PC-3 (cell line): ENCODE results near the gene PITHD1. TPM values are rescaled to one million over a fixed set of nuclear protein-coding genes. Genes with fewer than 3 reads are reported as not detected.
"Not testable (repeated sequence)": the region's sequence is repeated elsewhere in the genome, so short reads cannot be mapped to it uniquely, and the experiment has no call there.

Source experiments
- ATAC-seq: fragments of 200-7000 bp; cut with Tn5 transposase; 2 replicates; pipeline ENCODE4 v1.9.1; 2020; ENCODE audit warnings: mild to moderate bottlenecking, moderate library complexity
- Bru-seq: library from RNA; stranded (reverse); fragments of 400-500 nt; gene quantifications from one replicate; lab custom pipeline; 2021; lab: Mats Ljungman, UMichigan
- BruChase-seq, 2 experiments: library from RNA; stranded (reverse); fragments of 400-500 nt; gene quantifications; one replicate each; lab custom pipeline; 2021; lab: Mats Ljungman, UMichigan
- BruUV-seq: library from RNA; stranded (reverse); fragments of 400-500 nt; replicated peaks from 2 replicates; lab custom pipeline; 2021; lab: Mats Ljungman, UMichigan
- CTCF ChIA-PET: fragments of 300-600 bp; sonication (Branson Sonifier 250); formaldehyde crosslinking; loops from one replicate; lab custom pipeline; 2022; ENCODE audit warnings: antibody characterized with exemption; lab: Charles Lee
- POLR2A ChIA-PET: fragments of 300-600 bp; sonication (Branson Sonifier 250); formaldehyde crosslinking; loops from one replicate; lab custom pipeline; 2022; ENCODE audit warnings: antibody characterized with exemption; ENCODE audit not compliant: unreplicated experiment; lab: Charles Lee
- DNase-seq: peaks from one replicate; pipeline ENCODE4 v3.0.0-alpha.2; 2015
- H2AFZ ChIP-seq: fragments of 300-600 bp; sonication (generic); 2 replicates; pipeline ENCODE4 v1.6.0; 2016; ENCODE audit warnings: antibody characterized with exemption, low read length
- H3F3A ChIP-seq: fragments of 300-600 bp; sonication (generic); one replicate; pipeline ENCODE4 v1.6.0; 2017; ENCODE audit warnings: antibody characterized with exemption, low read length, control low read depth, mild to moderate bottlenecking; ENCODE audit not compliant: unreplicated experiment
- H3K27ac ChIP-seq: fragments of 300-600 bp; sonication (generic); 2 replicates; pipeline ENCODE4 v1.5.1; 2016; ENCODE audit warnings: mild to moderate bottlenecking, low read length
- H3K27me3 ChIP-seq: fragments of 300-600 bp; sonication (generic); 2 replicates; pipeline ENCODE4 v1.6.1; 2016; ENCODE audit warnings: low read length, mixed read lengths
- H3K36me3 ChIP-seq: fragments of 300-600 bp; sonication (generic); 2 replicates; pipeline ENCODE4 v1.6.1; 2016; ENCODE audit warnings: low read depth, mixed run types, low read length, mixed read lengths
- H3K4me1 ChIP-seq: fragments of 300-600 bp; sonication (generic); 2 replicates; pipeline ENCODE4 v1.5.1; 2016; ENCODE audit warnings: low read length; ENCODE audit not compliant: insufficient read depth
- H3K4me2 ChIP-seq: fragments of 300-600 bp; sonication (generic); 2 replicates; pipeline ENCODE4 v1.6.0; 2016; ENCODE audit warnings: low read length
- H3K4me3 ChIP-seq: fragments of 300-600 bp; sonication (generic); 2 replicates; pipeline ENCODE4 v1.5.1; 2016; ENCODE audit warnings: mild to moderate bottlenecking, low read length, mixed read lengths
- H3K79me2 ChIP-seq: fragments of 300-600 bp; sonication (generic); 2 replicates; pipeline ENCODE4 v1.6.1; 2017; ENCODE audit warnings: low read length, mixed read lengths
- H3K9ac ChIP-seq: fragments of 300-600 bp; sonication (generic); 2 replicates; pipeline ENCODE4 v1.6.0; 2016; ENCODE audit warnings: mild to moderate bottlenecking, low read length
- H3K9me2 ChIP-seq: fragments of 300-600 bp; sonication (generic); replicated peaks from 2 replicates; pipeline ENCODE4 v1.6.1; 2016; ENCODE audit warnings: mixed run types, low read length, mixed read lengths
- H3K9me3 ChIP-seq: fragments of 300-600 bp; sonication (generic); 2 replicates; pipeline ENCODE4 v1.6.1; 2016; ENCODE audit warnings: low read length, mixed read lengths
- H4K20me1 ChIP-seq: fragments of 300-600 bp; sonication (generic); 2 replicates; pipeline ENCODE4 v1.6.1; 2016; ENCODE audit warnings: low read length, mixed read lengths
- CTCF ChIP-seq: fragments of 300-600 bp; sonication (generic); conservative IDR thresholded peaks from 2 replicates; pipeline ENCODE4 v1.5.1; 2017; ENCODE audit warnings: antibody characterized with exemption, low read depth, mild to moderate bottlenecking, low read length
- EZH2 ChIP-seq: fragments of 300-600 bp; sonication (generic); IDR thresholded peaks from one replicate; pipeline ENCODE4 v1.6.1; 2017; ENCODE audit warnings: antibody characterized with exemption, mild to moderate bottlenecking, low read length; ENCODE audit not compliant: unreplicated experiment
- EZH2phosphoT487 ChIP-seq: fragments of 300-600 bp; sonication (generic); IDR thresholded peaks from 2 replicates; pipeline ENCODE4 v1.6.1; 2018; ENCODE audit warnings: mild to moderate bottlenecking, antibody characterized with exemption, low read length, borderline replicate concordance
- intact Hi-C: fragments of 100-400 bp; cut with micrococcal nuclease; formaldehyde crosslinking; loops from 2 replicates; pipeline ENCODE4 v1.9.0; 2023
- long read RNA-seq: library from polyadenylated mRNA; unstranded; transcript quantifications from one replicate; pipeline ENCODE4 v2.0.0, GENCODE V29; 2021; ENCODE audit not compliant: unreplicated experiment
- total RNA-seq: library from RNA; depleted of rRNA; stranded (reverse); fragments of >200 nt; gene quantifications from 2 replicates; pipeline ENCODE4 v1.2.3, GENCODE V29; 2014; rRNA removed

PITHD1 gene
- total RNA-seq: 107 and 115 TPM in 2 replicates
- percentile 75 among the genes with signal in this experiment for Bru-seq, nascent RNA
- percentile 87 among the genes with signal in this experiment for BruChase-seq, experiment 1, labeled RNA remaining after a 6-hour chase
- BruChase-seq, experiment 2, labeled RNA remaining after a 2-hour chase: percentile 85 among the genes with signal in this experiment
- long read RNA-seq, transcript PITHD1-201 (6 exons, 1,603 nt): major isoform, 60 of 90 reads
- long read RNA-seq, partial matches to known transcripts: 4 of 90 reads
- long read RNA-seq, other reads (novel, unspliced or antisense): 26 of 90 reads

GRCh38 chr1:23777979-23778814 is at the start of gene PITHD1:
PITHD1 (plus strand) TSS chr1:23778418; CDS start chr1:23778516, 98 bp downstream.
- POLR2A ChIA-PET: interaction anchor here (0.5 to 0.8 kb wide), 5 partner anchors 38 to 985 kb away, joined by 3 to 12 read pairs (median 5); partner anchors contain the start of gene HMGCL
- H3K4me2 ChIP-seq: peak within 1 kb of the TSS; percentile 100
- peaks cover 16% of the 10 kb centered on the region for H3K36me3 ChIP-seq
- no peaks in the 10 kb centered on the region for H3K9me2 ChIP-seq
- H3K27ac ChIP-seq: peak within 1 kb of the TSS; percentile 84
- H3K4me1 ChIP-seq: peaks cover 27% of the 10 kb centered on the region
- H3K9me3 ChIP-seq: no peaks in the 10 kb centered on the region
- no TSS peak for BruUV-seq
- H3F3A ChIP-seq: peaks cover 15% of the 10 kb centered on the region
- peak within 1 kb of the TSS; percentile 85 for H3K9ac ChIP-seq
- H3K4me3 ChIP-seq: peak within 1 kb of the TSS; percentile 85
- peaks cover 60% of the 10 kb centered on the region for H3K79me2 ChIP-seq
- no peaks in the 10 kb centered on the region for H3K27me3 ChIP-seq
- ATAC-seq (peak; percentile 74), DNase-seq (peak; percentile 86)
- CTCF ChIA-PET: interaction anchor here (0.5 to 0.6 kb wide), 2 partner anchors 20 to 377 kb away, joined by 3 to 8 read pairs; no protein-coding TSS in a partner anchor
- H2AFZ ChIP-seq: peak within 1 kb of the TSS; percentile 86
- intact Hi-C loops: no loop called here
- peaks cover 20% of the 10 kb centered on the region for H4K20me1 ChIP-seq
- TF ChIP-seq EZH2 (no peak), EZH2phosphoT487 (no peak), CTCF (no peak)

- ATAC-seq (peak; percentile 43; the same call in 1 of the 2 replicates), DNase-seq (peak; percentile 44)
- H3K9me2 ChIP-seq: no peaks in the 10 kb centered on the region
- no peaks in the 10 kb centered on the region for H3K79me2 ChIP-seq
- H3K4me2 ChIP-seq: no peak overlapping the region
- CTCF ChIA-PET: no interaction called here
- no peak overlapping the region for H3K9ac ChIP-seq
- POLR2A ChIA-PET: no interaction called here
- no peaks in the 10 kb centered on the region for H3K9me3 ChIP-seq
- H3K4me1 ChIP-seq: peaks cover 7% of the 10 kb centered on the region; the same call in 1 of the 2 replicates
- TF ChIP-seq EZH2: no peak
- TF ChIP-seq EZH2phosphoT487: no peak
- TF ChIP-seq CTCF: no peak
- intact Hi-C loops: no loop called here
- H4K20me1 ChIP-seq: no peaks in the 10 kb centered on the region
- H3F3A ChIP-seq: no peaks in the 10 kb centered on the region
- H3K4me3 ChIP-seq: no peak overlapping the region
- H3K27ac ChIP-seq: no peak overlapping the region
- no peaks in the 10 kb centered on the region for H3K27me3 ChIP-seq
- no peak overlapping the region for H2AFZ ChIP-seq
- no TSS peak for BruUV-seq
- H3K36me3 ChIP-seq: no peaks in the 10 kb centered on the region
These were observed 45.6 kb upstream of the PITHD1 start for GRCh38 chr1:23732363-23733224.

- H3K27me3 ChIP-seq, H3F3A ChIP-seq, H3K79me2 ChIP-seq, POLR2A ChIA-PET, H4K20me1 ChIP-seq, DNase-seq, intact Hi-C loops, H3K9me3 ChIP-seq, CTCF ChIA-PET, H3K27ac ChIP-seq, H3K9ac ChIP-seq, H3K4me3 ChIP-seq, H3K4me1 ChIP-seq, BruUV-seq, H3K4me2 ChIP-seq, H3K9me2 ChIP-seq, H3K36me3 ChIP-seq, ATAC-seq, H2AFZ ChIP-seq: not testable (repeated sequence)
These were observed 44.9 kb upstream of the PITHD1 start for GRCh38 chr1:23733281-23733680.
